ENCODE measurements around the gene HOXD11. TPM values are rescaled to one million over a fixed set of nuclear protein-coding genes. Genes with fewer than 3 reads are reported as not detected.

Gene HOXD11
- total RNA-seq, 4 donors from 2014 or later = not detected

DNA sequence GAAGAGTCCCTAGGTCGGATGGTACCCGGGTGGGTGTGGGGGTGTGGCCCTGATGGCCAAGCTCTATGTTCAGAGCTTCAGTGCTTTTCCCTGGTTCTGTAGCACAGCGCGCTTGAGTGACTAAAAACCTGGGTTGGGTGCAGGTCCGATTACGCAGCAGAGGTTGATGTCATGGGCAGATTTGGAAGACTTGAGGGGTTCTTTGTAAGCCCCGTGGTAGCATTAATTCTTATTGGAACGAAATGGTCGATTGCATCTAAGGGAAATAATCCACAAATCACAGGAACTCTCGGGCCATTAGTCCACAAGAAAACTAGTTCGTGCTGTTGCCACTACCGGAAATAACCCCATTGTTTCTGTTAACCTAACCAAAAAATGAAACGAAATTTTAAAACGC lies 31.4 kb downstream of the HOXD11 start:
- TF ChIP-seq, protein P1, sequence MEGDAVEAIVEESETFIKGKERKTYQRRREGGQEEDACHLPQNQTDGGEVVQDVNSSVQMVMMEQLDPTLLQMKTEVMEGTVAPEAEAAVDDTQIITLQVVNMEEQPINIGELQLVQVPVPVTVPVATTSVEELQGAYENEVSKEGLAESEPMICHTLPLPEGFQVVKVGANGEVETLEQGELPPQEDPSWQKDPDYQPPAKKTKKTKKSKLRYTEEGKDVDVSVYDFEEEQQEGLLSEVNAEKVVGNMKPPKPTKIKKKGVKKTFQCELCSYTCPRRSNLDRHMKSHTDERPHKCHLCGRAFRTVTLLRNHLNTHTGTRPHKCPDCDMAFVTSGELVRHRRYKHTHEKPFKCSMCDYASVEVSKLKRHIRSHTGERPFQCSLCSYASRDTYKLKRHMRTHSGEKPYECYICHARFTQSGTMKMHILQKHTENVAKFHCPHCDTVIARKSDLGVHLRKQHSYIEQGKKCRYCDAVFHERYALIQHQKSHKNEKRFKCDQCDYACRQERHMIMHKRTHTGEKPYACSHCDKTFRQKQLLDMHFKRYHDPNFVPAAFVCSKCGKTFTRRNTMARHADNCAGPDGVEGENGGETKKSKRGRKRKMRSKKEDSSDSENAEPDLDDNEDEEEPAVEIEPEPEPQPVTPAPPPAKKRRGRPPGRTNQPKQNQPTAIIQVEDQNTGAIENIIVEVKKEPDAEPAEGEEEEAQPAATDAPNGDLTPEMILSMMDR (IDR thresholded peaks at IDR 0.05; ENCODE audit: low read depth) = no peak

GRCh38 chr2:176138923-176139660 lies 32.0 kb downstream of the HOXD11 start:
- TF ChIP-seq, protein P1 (IDR thresholded peaks at IDR 0.05; ENCODE audit: low read depth) = no peak

- TF ChIP-seq, protein P1 (IDR thresholded peaks at IDR 0.05; ENCODE audit: low read depth) = no peak
Measured at GRCh38 chr2:176139661-176140512, 32.8 kb downstream of the HOXD11 start.

- TF ChIP-seq, protein P1 (IDR thresholded peaks at IDR 0.05; ENCODE audit: low read depth) = no peak
Measured at GRCh38 chr2:176140513-176141317, 33.6 kb downstream of the HOXD11 start.

DNA sequence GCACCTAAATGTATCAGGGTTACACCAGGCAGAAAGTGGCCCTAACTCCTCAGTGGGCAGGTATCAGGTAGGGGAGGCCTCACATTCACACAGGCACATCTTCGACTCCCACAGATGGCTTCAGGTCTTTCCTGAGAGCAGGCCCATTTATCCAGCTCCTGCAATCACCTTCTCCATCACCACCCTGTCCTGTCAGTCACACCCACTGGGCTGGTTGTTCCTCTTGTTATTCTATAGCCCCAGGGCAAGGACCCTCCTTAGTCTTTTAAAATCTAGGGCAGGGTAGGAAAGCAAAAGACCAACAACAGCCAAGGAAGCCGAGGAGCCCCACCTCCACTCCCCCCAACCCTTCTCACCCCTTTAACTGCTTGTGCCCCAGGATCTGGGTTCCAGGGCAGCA lies 35.2 kb downstream of the HOXD11 start:
- TF ChIP-seq, protein P1 (IDR thresholded peaks at IDR 0.05; ENCODE audit: low read depth) = no peak

DNA sequence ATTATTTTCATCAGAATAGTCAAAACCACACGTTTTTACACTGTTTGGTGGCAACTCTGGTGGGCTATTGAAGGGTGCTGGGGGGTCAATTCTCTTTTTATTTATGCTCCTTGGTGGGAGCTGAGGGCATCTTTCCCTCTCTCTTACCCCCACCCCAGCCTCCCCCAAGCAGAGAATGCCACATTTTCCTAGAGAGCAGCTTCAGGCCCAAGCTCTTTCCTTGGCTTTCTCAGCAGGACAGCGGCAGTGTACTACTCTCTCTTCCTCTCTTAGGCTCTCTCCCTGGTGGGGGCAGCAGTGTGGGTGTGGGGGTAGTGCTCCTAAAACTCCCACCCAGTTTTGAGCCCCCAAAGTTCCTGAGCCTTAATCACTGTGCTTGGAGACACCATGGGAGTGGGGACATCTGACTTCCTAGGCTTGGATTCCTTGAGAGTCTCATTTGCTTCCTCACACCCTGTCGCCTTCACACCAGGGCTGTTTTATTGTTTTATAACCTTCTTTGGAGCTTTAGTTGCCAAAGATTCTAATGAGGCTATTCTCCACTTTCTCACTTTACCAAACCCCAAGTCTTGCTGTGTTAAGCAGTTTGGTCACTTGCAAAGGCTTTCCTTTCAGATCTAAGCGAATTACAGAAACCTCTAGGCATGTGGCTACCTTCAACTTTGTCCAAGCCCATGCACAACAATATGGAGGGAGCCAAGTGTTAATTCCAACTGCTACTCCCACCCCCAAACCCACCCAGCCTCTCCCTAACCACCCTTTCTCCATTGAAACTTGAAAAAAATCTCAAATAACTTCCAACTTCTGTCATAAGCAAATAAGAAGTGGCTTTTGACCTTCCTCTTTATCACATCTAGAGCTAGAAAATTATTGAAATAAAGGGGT lies 38.2 kb downstream of the HOXD11 start:
- TF ChIP-seq, protein P1 (IDR thresholded peaks at IDR 0.05; ENCODE audit: low read depth) = no peak
